GM23338 (cell line): ENCODE results near the gene RALGPS1. TPM values are rescaled to one million over a fixed set of nuclear protein-coding genes. Genes with fewer than 3 reads are reported as not detected.

Source experiments
- ATAC-seq: fragments of 200-7000 bp; cut with Tn5 transposase; 3 replicates; pipeline ENCODE4 v1.9.1; 2020
- DNase-seq: peaks from one replicate; pipeline ENCODE4 v3.0.0-alpha.2; 2015; ENCODE audit warnings: low spot score
- H2AFZ ChIP-seq: fragments of 200-600 bp; sonication (generic); 2 replicates; pipeline ENCODE4 v1.8.0; 2016; ENCODE audit warnings: antibody characterized with exemption, mild to moderate bottlenecking, moderate library complexity
- H3F3A ChIP-seq: fragments of 200-600 bp; sonication (generic); replicated peaks from 2 replicates; pipeline ENCODE4 v1.8.0; 2017; ENCODE audit warnings: antibody characterized with exemption, mixed run types, low read depth
- H3K27ac ChIP-seq: fragments of 200-600 bp; sonication (generic); 2 replicates; pipeline ENCODE4 v1.6.1; 2016; ENCODE audit warnings: low read depth
- H3K27me3 ChIP-seq: fragments of 200-600 bp; sonication (generic); 2 replicates; pipeline ENCODE4 v1.8.0; 2016; ENCODE audit warnings: mild to moderate bottlenecking, mixed run types, moderate library complexity; ENCODE audit not compliant: insufficient read depth
- H3K36me3 ChIP-seq: fragments of 200-600 bp; sonication (generic); 2 replicates; pipeline ENCODE4 v1.8.0; 2016; ENCODE audit warnings: mild to moderate bottlenecking; ENCODE audit not compliant: insufficient read depth
- H3K4me1 ChIP-seq: fragments of 200-600 bp; sonication (generic); 2 replicates; pipeline ENCODE4 v1.8.0; 2016; ENCODE audit warnings: mild to moderate bottlenecking, moderate library complexity; ENCODE audit not compliant: insufficient read depth
- H3K4me2 ChIP-seq: fragments of 200-600 bp; sonication (generic); 2 replicates; pipeline ENCODE4 v1.7.1; 2017; ENCODE audit warnings: mixed run types
- H3K4me3 ChIP-seq: fragments of 200-600 bp; sonication (generic); 2 replicates; pipeline ENCODE4 v1.6.1; 2016; ENCODE audit warnings: mixed run types
- H3K79me2 ChIP-seq: fragments of 200-600 bp; sonication (generic); replicated peaks from 2 replicates; pipeline ENCODE4 v1.8.0; 2017; ENCODE audit warnings: mild to moderate bottlenecking; ENCODE audit not compliant: insufficient read depth
- H3K9me2 ChIP-seq: fragments of 200-600 bp; sonication (generic); 2 replicates; pipeline ENCODE4 v1.8.0; 2017; ENCODE audit not compliant: insufficient read depth
- H4K20me1 ChIP-seq: fragments of 200-600 bp; sonication (generic); replicated peaks from 2 replicates; pipeline ENCODE4 v1.8.0; 2017; ENCODE audit warnings: mild to moderate bottlenecking; ENCODE audit not compliant: insufficient read depth
- H3K27ac Mint-ChIP-seq: 2 replicates; pipeline ENCODE4 v1.8.0; 2020; ENCODE audit warnings: inconsistent platforms, mild to moderate bottlenecking, moderate library complexity, mixed read lengths
- H3K27me3 Mint-ChIP-seq: 3 replicates; pipeline ENCODE4 v1.8.0; 2022; ENCODE audit warnings: low read depth, mild to moderate bottlenecking, moderate library complexity, mixed read lengths, inconsistent platforms; ENCODE audit not compliant: insufficient read depth, poor library complexity
- H3K36me3 Mint-ChIP-seq: 3 replicates; pipeline ENCODE4 v1.8.0; 2021; ENCODE audit warnings: low read depth, mild to moderate bottlenecking, inconsistent platforms, moderate library complexity, mixed read lengths
- H3K4me1 Mint-ChIP-seq: 3 replicates; pipeline ENCODE4 v1.8.0; 2020; ENCODE audit warnings: mild to moderate bottlenecking, inconsistent platforms, mixed read lengths
- H3K4me3 Mint-ChIP-seq: 3 replicates; pipeline ENCODE4 v1.8.0; 2021; ENCODE audit warnings: moderate library complexity, mild to moderate bottlenecking, inconsistent platforms, mixed read lengths
- H3K9me3 Mint-ChIP-seq: 3 replicates; pipeline ENCODE4 v1.8.0; 2020; ENCODE audit warnings: moderate library complexity, mild to moderate bottlenecking, inconsistent platforms, mixed read lengths
- CREB1 ChIP-seq: fragments of 250-450 bp; sonication (Bioruptor Pico); IDR thresholded peaks from 2 replicates; pipeline ENCODE4 v1.5.0; 2020; ENCODE audit warnings: low read depth, mild to moderate bottlenecking, moderate library complexity
- CTCF ChIP-seq, 2 experiments: fragments of 200-600 bp in 1 of 2; sonication (generic) in 1 of 2; conservative IDR thresholded peaks; 2 replicates each; pipeline versions ENCODE4 v1.5.1 to v1.6.1; 2016 to 2017; ENCODE audit warnings: antibody characterized with exemption in 2 of 2, low read depth in 2 of 2, mild to moderate bottlenecking in 2 of 2, moderate library complexity in 1 of 2
- ETS1 ChIP-seq: IDR thresholded peaks from 2 replicates; pipeline ENCODE4 v1.6.1; 2016; ENCODE audit warnings: antibody characterized with exemption
- EZH2 ChIP-seq: fragments of 200-600 bp; sonication (generic); IDR thresholded peaks from one replicate; pipeline ENCODE4 v1.8.0; 2017; ENCODE audit warnings: antibody characterized with exemption, mild to moderate bottlenecking, low read depth; ENCODE audit not compliant: unreplicated experiment
- JUNB ChIP-seq: IDR thresholded peaks from one replicate; pipeline ENCODE4 v1.6.1; 2016; ENCODE audit warnings: antibody characterized with exemption; ENCODE audit not compliant: unreplicated experiment
- NANOG ChIP-seq: IDR thresholded peaks from 2 replicates; pipeline ENCODE4 v1.6.1; 2016; ENCODE audit warnings: antibody characterized with exemption, borderline replicate concordance
- REST ChIP-seq: IDR thresholded peaks from one replicate; pipeline ENCODE4 v1.6.1; 2018; ENCODE audit warnings: antibody characterized with exemption; ENCODE audit not compliant: unreplicated experiment
- STAT1 ChIP-seq: IDR thresholded peaks from one replicate; pipeline ENCODE4 v1.6.1; 2016; ENCODE audit warnings: antibody characterized with exemption; ENCODE audit not compliant: unreplicated experiment
- ZNF462 ChIP-seq: fragments of 250-450 bp; sonication (Bioruptor Pico); IDR thresholded peaks from 2 replicates; pipeline ENCODE4 v1.5.0; 2020; ENCODE audit warnings: mild to moderate bottlenecking, moderate library complexity
- polyA plus RNA-seq: library from polyadenylated mRNA; unstranded; fragments of >200 nt; fragmentation: Nextera tagmentation; extraction: Ambion mirVana; gene quantifications from 2 replicates; pipeline ENCODE4 v1.2.1, GENCODE V29; 2016
- total RNA-seq: library from RNA; depleted of rRNA; stranded (reverse); fragments of >200 nt; shearing (Covaris generic); gene quantifications from 2 replicates; pipeline ENCODE4 v1.2.3, GENCODE V29; 2014

RALGPS1 gene
- total and polyA plus RNA-seq, 2 experiments from 2014 or later: 18.2 to 57.1 TPM

DNA sequence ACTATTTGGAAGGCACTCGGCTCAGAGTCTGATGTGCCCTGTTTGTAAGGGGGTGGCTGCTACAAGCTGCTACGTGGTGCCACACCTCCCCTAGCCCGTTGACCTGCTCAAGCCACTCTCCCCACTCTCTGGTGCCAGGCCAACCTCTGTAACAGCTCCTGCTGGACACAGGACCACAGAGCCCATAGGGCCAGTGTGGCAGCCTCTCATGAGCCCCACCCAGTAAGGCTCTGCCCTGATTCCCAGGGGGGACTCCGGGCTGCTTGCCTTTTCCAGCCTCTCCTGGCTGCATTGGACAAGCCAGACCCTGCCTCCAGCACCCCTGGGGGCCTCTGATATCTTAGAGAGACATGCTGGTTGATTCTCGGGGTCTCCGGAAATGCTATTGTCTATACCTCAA, 261.2 kb downstream of the RALGPS1 start:
- Mint-ChIP-seq H3K27ac (no peak overlapping the region), H3K4me3 (no peak overlapping the region), H3K27me3 (peaks cover 4% of the 10 kb centered on the region), H3K9me3 (no peaks in the 10 kb centered on the region), H3K36me3 (no peaks in the 10 kb centered on the region; the same call in 2 of the 3 replicates), H3K4me1 (no peaks in the 10 kb centered on the region; the same call in 1 of the 3 replicates)
- Histone ChIP-seq H3K4me3 (no peak overlapping the region), H3F3A (no peaks in the 10 kb centered on the region), H2AFZ (no peak overlapping the region), H4K20me1 (no peaks in the 10 kb centered on the region; the same call in 1 of the 2 replicates), H3K27ac (no peak overlapping the region), H3K4me1 (no peaks in the 10 kb centered on the region), H3K9me2 (0 out of 2 replicates have a peak, but pooled peaks cover 6% of the 10 kb centered on the region), H3K79me2 (no peaks in the 10 kb centered on the region), H3K27me3 (no peaks in the 10 kb centered on the region), H3K36me3 (no peaks in the 10 kb centered on the region), H3K4me2 (no peak overlapping the region)
- DNase-seq (no peak), ATAC-seq (no peak)
- TF ChIP-seq ETS1 (no peak), STAT1 (no peak)

DNA sequence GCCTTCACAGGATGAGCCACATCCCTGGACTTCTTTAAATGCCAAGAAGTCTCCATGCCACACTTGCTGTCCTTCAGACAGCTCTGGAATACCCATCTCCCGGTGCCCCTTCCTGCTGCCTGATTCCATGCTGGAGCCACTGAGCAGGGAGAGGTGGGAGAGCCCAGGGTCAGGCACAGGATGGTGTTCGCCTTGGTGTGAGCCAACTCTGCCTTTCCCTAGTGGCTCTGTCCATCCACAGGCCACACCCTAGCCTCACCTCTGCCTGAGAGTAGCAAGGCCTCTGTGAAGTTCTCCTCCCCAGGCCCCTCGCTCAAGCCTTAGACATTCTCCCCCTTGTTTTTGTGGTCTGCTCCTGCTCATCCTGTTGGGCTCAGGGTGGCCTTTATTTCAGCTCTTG, 262.0 kb downstream of the RALGPS1 start:
- peaks cover 4% of the 10 kb centered on the region for H3K27me3 Mint-ChIP-seq
- Histone ChIP-seq H2AFZ (no peak overlapping the region), H3K79me2 (no peaks in the 10 kb centered on the region), H3K4me2 (no peak overlapping the region), H3K4me3 (no peak overlapping the region), H3K36me3 (no peaks in the 10 kb centered on the region), H3F3A (no peaks in the 10 kb centered on the region), H4K20me1 (no peaks in the 10 kb centered on the region; the same call in 1 of the 2 replicates), H3K4me1 (no peaks in the 10 kb centered on the region), H3K27ac (no peak overlapping the region), H3K9me2 (0 out of 2 replicates have a peak, but pooled peaks cover 6% of the 10 kb centered on the region), H3K27me3 (no peaks in the 10 kb centered on the region)
- no peak overlapping the region for H3K4me3 Mint-ChIP-seq
- H3K9me3 Mint-ChIP-seq: no peaks in the 10 kb centered on the region
- ATAC-seq: no peak
- H3K36me3 Mint-ChIP-seq: no peaks in the 10 kb centered on the region; the same call in 2 of the 3 replicates
- DNase-seq: no peak
- H3K27ac Mint-ChIP-seq: no peak overlapping the region; the same call in 1 of the 2 replicates
- H3K4me1 Mint-ChIP-seq: no peaks in the 10 kb centered on the region; the same call in 1 of the 3 replicates
- TF ChIP-seq STAT1 (no peak), JUNB (no peak), CREB1 (CRISPR knock-in tag) (no peak), NANOG (no peak), CTCF (conservative IDR thresholded peaks at IDR 0.05; ENCODE audit: low read depth in 2 of 2) (no peak), REST (no peak), EZH2 (no peak), ZNF462 (CRISPR knock-in tag) (no peak)
